Effector CD8-positive, alpha-beta T cell (primary cell): ENCODE results near the gene SALL2.

ENCODE experiments used
- DNase-seq: peaks from one replicate; lab custom pipeline; 2025; lab: John Stamatoyannopoulos, UW

Gene SALL2

GRCh38 chr14:21494902-21495762, 31.0 kb downstream of the SALL2 start:
- DNase-seq = no peak

- DNase-seq = no peak
Observed at GRCh38 chr14:21486640-21487087, 39.5 kb downstream of the SALL2 start.

- DNase-seq = peak; percentile 90
Observed at GRCh38 chr14:21476925-21477681, 49.0 kb downstream of the SALL2 start, which contains the start of the genes RAB2B and TOX4. TSS of gene RAB2B (minus strand) at chr14:21476959. CDS start at chr14:21476872, 87 bp downstream. TSS of gene TOX4 (plus strand) at chr14:21477195. CDS start at chr14:21477279, 84 bp downstream.

GRCh38 chr14:21476523-21476924, 49.6 kb downstream of the SALL2 start:
- DNase-seq = peak; percentile 89

- DNase-seq = no peak
Observed at GRCh38 chr14:21475767-21476522, 50.2 kb downstream of the SALL2 start.
